ENCODE measurements around the gene TIMM17B.
"Not testable (repeated sequence)": the region's sequence is repeated elsewhere in the genome, so short reads cannot be mapped to it uniquely, and the experiment has no call there.

The TIMM17B gene

GRCh38 chrX:48893556-48894348 is 3.8 kb downstream of the TIMM17B start:
- DNase-seq: no peak

- DNase-seq: no peak
Measured at GRCh38 chrX:48892896-48893295, 4.7 kb downstream of the TIMM17B start.

- DNase-seq: peak; percentile 93
Measured at GRCh38 chrX:48891402-48892288, 5.9 kb downstream of the TIMM17B start.

GRCh38 chrX:48890934-48891401 is 6.6 kb downstream of the TIMM17B start:
- DNase-seq: peak; percentile 23

GRCh38 chrX:48890296-48890925 is 7.2 kb downstream of the TIMM17B start:
- no peak for DNase-seq

GRCh38 chrX:48886586-48886985 is 11.0 kb downstream of the TIMM17B start:
- not testable (repeated sequence) for DNase-seq

- no peak for DNase-seq
Measured at GRCh38 chrX:48883729-48884128, 13.8 kb downstream of the TIMM17B start.

- DNase-seq: not testable (repeated sequence)
Measured at GRCh38 chrX:48876944-48877343, 20.6 kb downstream of the TIMM17B start.

GRCh38 chrX:48872017-48872416 is 25.6 kb downstream of the TIMM17B start:
- DNase-seq: not testable (repeated sequence)

- peak; percentile 13 for DNase-seq
Measured at GRCh38 chrX:48864210-48864609, 33.4 kb downstream of the TIMM17B start.

GRCh38 chrX:48854898-48855297 is 42.7 kb downstream of the TIMM17B start:
- peak; percentile 51 for DNase-seq

GRCh38 chrX:48854121-48854804 is 43.3 kb downstream of the TIMM17B start:
- DNase-seq: not testable (repeated sequence)

GRCh38 chrX:48853494-48853893 is 44.1 kb downstream of the TIMM17B start:
- DNase-seq: not testable (repeated sequence)

- no peak for DNase-seq
Measured at GRCh38 chrX:48852857-48853256, 44.7 kb downstream of the TIMM17B start.

GRCh38 chrX:48848847-48849246 is 48.7 kb downstream of the TIMM17B start:
- DNase-seq: no peak
